NB4 (cell line): ENCODE measurements around the gene ZBBX.
"Not testable (repeated sequence)": the region's sequence is repeated elsewhere in the genome, so short reads cannot be mapped to it uniquely, and the experiment has no call there.

ENCODE experiments used
- DNase-seq: peaks from one replicate; pipeline ENCODE4 v3.0.0; 2010; ENCODE audit warnings: low read depth
- H3K4me3 ChIP-seq: one replicate; pipeline ENCODE4 v1.5.1; 2011; ENCODE audit warnings: mild to moderate bottlenecking, low read depth, low read length, moderate library complexity
- CTCF ChIP-seq: IDR thresholded peaks from one replicate; pipeline ENCODE4 v1.5.1; 2012; ENCODE audit warnings: low read depth, low read length
- MAX ChIP-seq: IDR thresholded peaks from 2 replicates; pipeline ENCODE4 v1.6.1; 2011; ENCODE audit warnings: low read depth, low read length
- MYC ChIP-seq: IDR thresholded peaks from 2 replicates; pipeline ENCODE4 v1.6.1; 2011; ENCODE audit warnings: low read depth, low read length
- POLR2A ChIP-seq: IDR thresholded peaks from 2 replicates; pipeline ENCODE4 v1.6.1; 2011; ENCODE audit warnings: mild to moderate bottlenecking; ENCODE audit not compliant: insufficient read length; ENCODE audit errors: extremely low read depth

Gene ZBBX

GRCh38 chr3:167380004-167380689 lies at the start of gene ZBBX:
TSS of gene ZBBX (minus strand) at chr3:167380297. CDS start at chr3:167372901, 7,396 bp downstream.
- TF ChIP-seq MYC, result no peak
- peak; percentile 76 for TF ChIP-seq CTCF

GRCh38 chr3:167426962-167427361 lies 46.9 kb upstream of the ZBBX start:
- DNase-seq, result not testable (repeated sequence)

More at GRCh38 chr3:167380004-167380689, at the start of gene ZBBX:
- DNase-seq, result peak; percentile 63
- no peak within 1 kb of the TSS for H3K4me3 ChIP-seq

GRCh38 chr3:167422396-167422795 lies 42.3 kb upstream of the ZBBX start:
- DNase-seq, H3K4me3 ChIP-seq: not testable (repeated sequence)

More at GRCh38 chr3:167426962-167427361, 46.9 kb upstream of the ZBBX start:
- H3K4me3 ChIP-seq, result not testable (repeated sequence)

- TF ChIP-seq POLR2A, result no peak
- no peak for TF ChIP-seq CTCF
- TF ChIP-seq MAX, result no peak
- TF ChIP-seq MYC, result no peak
- DNase-seq, result no peak
- H3K4me3 ChIP-seq, result no peak overlapping the region
Observed at GRCh38 chr3:167409611-167410010, 29.5 kb upstream of the ZBBX start.

GRCh38 chr3:167406876-167407492 lies 26.9 kb upstream of the ZBBX start:
- TF ChIP-seq CTCF, result peak; percentile 38
- no peak for TF ChIP-seq MYC
- DNase-seq, result peak; percentile 57
- no peak overlapping the region for H3K4me3 ChIP-seq

GRCh38 chr3:167397826-167398225 lies 17.7 kb upstream of the ZBBX start:
- TF ChIP-seq CTCF (no peak), MYC (no peak), POLR2A (no peak), MAX (no peak)
- DNase-seq, result no peak
- H3K4me3 ChIP-seq, result no peak overlapping the region

GRCh38 chr3:167396075-167396474 lies 16.0 kb upstream of the ZBBX start:
- H3K4me3 ChIP-seq, result no peak overlapping the region
- TF ChIP-seq POLR2A (no peak), MYC (no peak), CTCF (no peak), MAX (no peak)
- DNase-seq, result no peak
